ENCODE results near the gene GABRB2.
"Not testable (repeated sequence)": the region's sequence is repeated elsewhere in the genome, so short reads cannot be mapped to it uniquely, and the experiment has no call there.

Gene GABRB2

DNA sequence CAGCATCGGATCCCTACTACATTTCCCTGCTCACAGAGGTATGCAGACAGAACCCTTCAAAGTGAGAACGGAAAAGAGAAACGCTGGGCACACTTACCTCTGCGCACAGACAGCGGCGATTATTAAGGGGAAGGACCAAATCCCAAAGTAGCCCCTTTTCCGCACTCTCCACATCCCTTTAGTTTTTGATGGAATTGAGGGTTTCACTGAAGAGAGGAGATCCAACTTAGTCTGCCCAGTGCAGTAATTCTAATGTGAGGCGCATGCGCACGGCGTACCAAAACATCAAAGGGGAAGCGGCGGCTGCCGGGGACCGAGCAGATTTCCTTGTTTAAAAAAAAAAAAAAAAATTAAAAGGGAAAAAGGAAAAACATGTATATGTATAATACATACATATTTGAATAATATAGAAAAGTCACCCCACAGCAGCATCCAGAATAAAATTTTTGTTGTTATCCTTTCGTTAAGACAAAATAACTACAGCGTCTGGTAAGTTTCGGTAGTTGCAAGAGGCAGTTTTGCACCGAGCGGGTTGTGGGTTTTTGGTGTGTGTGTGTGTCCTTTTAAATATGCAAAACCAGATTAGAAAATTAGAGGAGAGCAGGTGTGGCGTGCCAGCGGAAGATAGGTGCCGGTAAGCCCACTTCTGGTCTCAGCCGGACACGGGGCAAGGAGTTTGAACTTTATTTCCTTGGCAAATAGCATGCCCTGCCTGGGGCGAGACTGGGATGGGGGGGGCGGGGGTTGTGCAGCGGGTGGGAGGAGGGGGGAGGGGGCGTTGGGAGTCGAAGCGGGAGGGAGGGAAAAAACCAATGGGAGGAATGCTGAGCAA lies at the start of gene GABRB2:
TSS of gene GABRB2 (minus strand) at position 256 of the 832 bp plus-strand sequence. CDS start at position 174, 82 bp downstream.
- peak; percentile 73 for DNase-seq (ENCODE audit: low spot score)

DNA sequence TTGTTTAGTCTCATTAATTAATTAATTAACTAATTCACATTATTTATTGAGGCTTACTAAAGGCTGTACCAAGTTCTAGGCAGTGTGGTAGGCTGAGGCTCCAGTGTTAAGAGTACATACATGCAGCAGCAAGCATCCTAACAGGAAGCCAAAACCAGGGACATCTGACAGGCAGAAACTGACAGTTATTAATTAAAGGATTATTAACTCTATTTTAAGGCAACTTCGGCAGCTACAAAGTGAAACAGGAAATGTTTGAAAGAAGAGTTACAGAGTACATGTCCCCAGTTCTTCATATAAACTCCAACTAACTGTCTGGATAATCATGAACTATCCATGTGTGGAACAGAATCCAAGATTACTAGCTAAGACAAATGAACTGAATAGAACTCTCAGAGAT lies 39.3 kb upstream of the GABRB2 start:
- DNase-seq (ENCODE audit: low spot score), result no peak

DNA sequence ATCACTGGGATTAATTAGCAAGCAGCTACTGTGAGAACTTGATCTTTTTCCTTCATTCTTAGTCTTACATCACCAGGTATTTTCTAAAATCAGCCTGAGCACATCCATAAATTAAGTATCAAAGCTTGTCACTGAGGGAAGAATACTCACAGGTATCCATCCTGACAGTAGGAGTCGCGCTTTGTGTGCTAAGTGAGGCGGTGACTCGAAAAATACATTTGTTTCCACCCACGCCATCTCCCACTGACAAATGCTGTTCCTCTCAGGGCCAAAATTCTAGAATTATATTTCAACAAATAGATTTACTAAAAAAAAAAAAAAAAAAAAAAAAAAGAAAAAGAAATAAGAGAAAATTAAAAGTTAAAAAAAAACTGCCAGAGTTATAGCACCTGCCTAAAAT lies 34.1 kb upstream of the GABRB2 start:
- DNase-seq (ENCODE audit: low spot score), result no peak

DNA sequence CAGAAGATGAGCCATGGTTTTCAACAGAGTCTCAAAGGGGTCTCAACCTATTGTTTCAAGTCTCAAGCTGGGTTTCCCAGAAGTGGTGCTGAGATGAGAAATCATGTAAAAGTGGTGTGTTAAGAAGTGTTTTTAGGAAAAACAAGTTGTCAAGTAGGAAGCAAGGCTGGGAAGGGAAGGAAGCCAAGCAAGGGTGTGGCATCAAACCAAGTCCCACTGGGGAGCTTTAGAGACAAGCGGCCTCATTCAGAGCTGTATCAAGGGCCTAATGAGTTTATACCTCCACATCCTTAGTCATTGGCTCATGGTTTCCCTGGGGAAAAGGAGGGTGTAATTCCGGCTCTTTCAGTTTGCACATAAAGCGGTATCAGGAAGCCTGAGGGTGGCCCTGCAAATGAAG lies 26.4 kb upstream of the GABRB2 start:
- DNase-seq (ENCODE audit: low spot score), result no peak

DNA sequence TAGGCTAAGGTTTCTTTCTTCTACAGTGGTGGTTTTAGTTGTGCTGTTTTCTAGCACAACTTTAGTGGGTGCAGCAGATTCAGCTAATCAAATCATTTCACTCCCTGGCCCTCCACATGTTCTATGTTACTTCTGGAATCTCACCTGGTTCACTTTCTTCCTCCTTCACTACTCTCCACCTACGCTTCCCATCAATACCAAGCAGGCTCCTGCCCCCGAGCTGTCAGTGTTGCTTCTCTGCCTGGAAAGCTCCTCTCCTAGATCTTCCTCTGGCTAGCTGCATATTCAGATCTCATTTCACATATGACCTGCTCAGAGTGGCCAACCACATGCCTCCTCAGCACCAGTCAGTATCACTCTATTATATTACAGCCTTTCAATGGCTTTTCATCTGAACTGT lies 19.6 kb upstream of the GABRB2 start:
- no peak for DNase-seq (ENCODE audit: low spot score)

DNA sequence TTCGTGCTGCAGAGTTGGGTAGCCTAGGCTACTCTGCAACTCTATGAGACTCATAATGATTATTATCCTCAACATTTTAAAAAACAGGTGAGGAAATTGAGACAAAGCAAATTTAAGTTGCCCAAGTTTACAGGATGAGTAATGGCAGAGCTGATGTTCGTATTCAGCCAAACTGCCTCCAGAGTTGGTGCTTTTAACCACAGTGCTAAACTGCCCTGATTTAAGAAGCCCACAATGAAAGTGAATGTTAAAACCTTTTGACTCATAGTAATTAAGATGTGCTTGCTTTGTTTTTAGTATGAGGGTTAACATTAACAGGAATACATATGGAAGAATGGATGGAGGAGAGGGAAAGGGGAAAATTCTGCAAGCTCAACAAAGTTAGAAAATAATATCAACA lies 15.9 kb upstream of the GABRB2 start:
- DNase-seq (ENCODE audit: low spot score), result no peak

DNA sequence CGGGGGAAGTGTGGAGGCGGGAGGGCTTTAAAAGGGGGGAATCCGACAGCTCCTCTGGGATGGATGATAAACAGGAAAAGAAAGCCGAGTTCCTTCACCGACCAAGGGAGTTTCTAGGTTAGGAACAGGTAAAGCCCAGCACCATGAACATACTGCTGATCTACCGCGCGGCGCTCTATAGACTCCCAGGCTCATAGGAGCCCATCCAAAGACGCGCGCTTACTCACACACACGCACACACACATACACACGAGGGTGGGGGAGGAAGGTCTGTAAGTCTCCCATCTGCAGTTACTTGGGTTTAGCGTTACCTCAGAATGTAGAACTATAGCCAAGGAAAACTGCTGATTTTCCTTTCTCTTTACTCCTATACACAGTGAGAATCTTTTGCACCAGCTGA lies 2.6 kb upstream of the GABRB2 start:
- DNase-seq (ENCODE audit: low spot score), result no peak

DNA sequence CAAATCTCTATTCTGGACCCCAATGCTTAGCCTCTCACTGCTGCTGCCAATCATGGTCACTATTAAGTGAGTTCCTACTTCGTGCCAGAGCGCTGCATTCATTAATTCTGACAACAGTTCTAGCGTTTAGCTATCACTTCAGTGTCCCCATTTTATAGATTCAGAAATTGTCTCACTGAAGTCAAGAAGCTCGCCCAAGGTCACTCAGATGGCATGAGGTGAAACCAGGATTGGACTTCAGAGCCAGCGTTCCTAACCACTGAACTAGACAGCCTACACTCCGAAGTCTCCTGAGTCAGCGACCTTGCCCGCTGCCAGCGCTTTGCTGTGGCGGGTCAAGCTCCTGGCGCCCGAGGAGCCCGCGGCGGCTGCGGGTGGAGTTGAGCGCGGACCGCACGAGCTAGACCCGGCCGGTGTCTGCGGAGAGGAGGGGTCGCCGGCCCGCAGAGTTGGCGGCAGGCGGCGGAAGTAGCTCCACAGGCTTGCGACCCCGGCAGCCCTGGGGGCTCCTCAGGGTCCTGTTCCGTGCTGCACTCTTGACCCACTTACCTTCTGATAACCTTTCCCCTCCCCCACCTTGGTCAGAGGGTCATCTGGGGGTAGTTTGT lies 2.1 kb upstream of the GABRB2 start:
- peak; percentile 4 for DNase-seq (ENCODE audit: low spot score)

DNA sequence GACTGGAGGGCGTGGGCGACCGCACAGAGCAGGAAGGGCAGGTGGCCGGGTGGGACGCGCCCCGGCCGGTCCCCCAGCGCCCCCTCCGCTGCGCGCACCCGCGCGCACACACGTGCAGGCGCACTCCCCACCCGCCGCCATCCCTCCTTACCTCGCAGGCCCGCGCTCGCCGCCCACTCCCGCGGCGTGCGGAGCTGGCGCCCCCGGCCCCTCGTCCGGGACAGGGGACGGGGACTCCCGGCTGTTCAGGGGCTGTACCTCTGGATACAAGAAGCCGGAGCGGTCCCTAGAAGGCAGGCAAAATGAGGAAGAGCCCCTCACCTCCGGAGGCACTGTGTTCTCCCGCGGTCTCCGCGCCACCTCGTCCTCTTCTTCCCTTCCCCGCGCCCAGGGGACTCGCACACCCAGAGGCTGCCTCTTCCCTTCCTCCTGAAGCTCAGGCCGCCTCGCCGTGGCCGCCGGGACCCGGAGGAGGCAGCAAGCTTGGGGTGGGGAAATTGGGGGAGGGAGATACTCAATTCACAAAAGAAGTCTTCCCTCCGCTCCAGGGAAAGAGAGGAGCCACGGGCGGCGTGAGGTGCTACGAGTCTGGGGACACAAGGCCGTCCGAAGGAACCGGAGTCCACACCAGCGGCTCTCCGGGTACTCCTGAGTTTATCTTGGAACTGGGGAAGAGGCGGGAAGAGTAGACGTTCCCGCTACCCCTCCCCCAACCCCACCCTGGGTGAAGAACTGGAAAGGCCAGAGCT lies 1.4 kb upstream of the GABRB2 start:
- peak; percentile 24 for DNase-seq (ENCODE audit: low spot score)

DNA sequence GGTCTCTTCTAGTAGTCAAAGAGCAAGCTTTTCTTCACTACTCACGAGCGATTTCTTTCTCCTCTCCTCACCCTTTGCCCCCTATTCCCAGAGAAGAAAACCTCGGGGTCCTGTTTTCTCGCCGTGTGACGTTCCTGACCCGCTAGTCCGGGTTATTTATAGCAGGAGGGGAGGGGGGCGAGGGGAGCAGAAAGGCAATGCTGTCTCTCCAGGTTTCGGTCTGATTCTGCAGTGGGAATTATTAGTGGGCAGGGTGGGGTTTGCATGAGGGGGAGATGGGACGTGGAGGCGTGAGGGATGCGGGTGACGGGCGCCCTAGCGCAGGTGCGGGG lies 847 bp upstream of the GABRB2 start:
- peak; percentile 14 for DNase-seq (ENCODE audit: low spot score)

DNA sequence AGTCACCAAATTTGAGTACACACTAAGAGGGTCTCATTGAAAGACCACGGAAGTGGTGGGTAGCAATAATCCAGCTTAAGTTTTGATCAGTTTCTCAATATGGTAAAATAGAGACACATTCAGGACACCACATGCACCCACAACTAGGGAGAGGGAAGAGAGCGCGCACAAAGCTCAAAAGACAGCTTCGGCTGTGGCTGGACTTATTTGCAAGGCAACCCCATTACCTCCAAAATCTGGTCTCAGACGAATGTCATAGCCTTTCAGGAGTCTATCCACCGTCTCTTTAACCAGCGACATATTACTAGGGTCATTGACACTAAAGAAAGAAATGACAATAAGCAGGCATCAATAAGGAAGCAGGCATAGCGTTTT lies 443 bp downstream of the GABRB2 start:
- DNase-seq (ENCODE audit: low spot score), result peak; percentile 2

DNA sequence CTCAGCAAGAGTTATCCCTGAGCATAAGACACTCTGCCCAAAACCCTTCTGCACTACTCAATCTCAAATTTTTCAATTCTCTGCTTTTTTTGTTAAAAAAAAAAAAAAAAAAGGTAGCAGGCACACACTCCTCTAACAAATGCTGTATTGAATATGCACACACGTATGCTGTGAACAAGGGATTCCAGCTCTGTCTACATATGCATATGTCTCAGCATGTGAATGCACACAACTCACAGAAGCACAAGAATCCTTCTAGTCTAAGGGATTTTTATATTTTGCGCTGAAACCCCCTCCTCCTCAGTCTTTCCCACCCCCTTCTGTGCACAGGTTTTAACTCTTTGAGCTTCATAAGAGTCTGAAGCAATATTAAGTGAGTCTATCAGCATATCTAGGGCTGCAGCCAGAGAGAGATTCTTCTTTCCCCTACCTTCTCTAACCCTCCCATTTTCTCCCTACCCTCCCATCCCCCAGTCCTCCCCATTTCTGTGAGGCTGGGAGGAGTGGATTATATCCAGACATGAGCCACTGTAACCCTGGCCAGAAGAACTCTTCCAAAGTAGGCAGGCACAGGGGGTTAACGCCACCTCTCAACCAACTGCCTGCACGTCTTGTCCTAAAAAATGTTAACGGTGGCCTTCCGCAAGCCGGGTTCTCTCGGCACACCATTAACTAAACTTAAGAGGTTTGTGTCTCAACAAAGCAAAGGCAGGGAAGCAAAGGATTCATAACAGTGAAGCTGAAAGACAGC lies 1.0 kb downstream of the GABRB2 start:
- no peak for DNase-seq (ENCODE audit: low spot score)

DNA sequence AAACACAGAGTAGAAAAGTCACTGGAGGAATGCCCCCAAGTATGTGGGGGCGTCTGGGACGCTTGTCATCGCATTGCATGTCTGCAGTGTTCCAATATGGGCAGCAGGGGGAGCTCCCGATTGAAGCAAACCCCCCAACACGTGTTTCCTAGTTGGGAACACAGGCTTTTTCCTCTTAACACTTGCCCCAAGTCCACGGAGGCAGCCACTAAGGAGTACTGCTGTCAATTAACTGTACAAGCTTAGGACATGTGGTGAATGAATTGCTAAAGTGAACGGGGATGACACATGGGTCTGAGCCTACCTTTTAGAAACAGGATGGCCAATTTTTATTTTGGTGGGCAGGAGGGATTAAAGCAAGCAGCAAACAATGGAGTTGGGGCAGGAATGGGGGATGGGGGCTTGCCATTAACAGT lies 2.2 kb downstream of the GABRB2 start:
- DNase-seq (ENCODE audit: low spot score), result peak; percentile 63

DNA sequence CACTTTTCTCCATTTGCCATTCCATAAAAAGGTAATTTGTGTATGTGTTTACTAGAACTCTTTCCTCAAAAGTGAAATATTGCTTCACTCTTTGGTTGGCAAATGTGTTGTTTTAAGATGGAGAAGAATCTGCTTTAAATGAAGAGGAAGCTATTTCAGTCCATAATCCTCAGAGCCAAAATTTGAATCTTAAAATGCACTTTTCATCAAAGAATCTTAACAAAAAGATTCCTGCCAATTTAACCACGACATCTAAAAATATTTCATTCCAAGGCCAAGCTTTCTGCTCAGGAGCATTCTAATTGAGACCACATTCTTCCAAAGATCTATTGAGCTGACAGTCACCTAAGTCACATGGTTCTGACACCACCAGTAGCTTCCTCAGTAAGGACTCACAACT lies 7.5 kb downstream of the GABRB2 start:
- no peak for DNase-seq (ENCODE audit: low spot score)

DNA sequence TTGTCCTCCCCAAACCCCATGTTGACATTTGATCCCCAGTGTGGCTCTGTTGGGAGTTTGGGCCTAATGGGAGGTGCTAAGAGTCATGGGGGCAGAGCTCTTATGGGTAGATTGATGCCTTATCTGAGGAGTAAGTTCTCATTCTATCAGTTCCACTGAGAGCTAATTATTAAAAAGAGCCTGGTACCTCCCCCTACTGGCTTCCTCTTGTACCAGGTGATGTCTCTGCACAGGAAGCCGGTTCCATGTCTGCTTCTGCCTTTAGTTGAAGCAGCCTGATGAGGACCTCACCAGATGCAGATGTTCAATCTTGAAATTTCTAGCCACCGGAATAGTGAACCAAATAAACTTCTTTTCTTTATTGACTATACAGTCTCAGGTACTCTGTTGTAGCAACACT lies 10.8 kb downstream of the GABRB2 start:
- DNase-seq (ENCODE audit: low spot score), result no peak

DNA sequence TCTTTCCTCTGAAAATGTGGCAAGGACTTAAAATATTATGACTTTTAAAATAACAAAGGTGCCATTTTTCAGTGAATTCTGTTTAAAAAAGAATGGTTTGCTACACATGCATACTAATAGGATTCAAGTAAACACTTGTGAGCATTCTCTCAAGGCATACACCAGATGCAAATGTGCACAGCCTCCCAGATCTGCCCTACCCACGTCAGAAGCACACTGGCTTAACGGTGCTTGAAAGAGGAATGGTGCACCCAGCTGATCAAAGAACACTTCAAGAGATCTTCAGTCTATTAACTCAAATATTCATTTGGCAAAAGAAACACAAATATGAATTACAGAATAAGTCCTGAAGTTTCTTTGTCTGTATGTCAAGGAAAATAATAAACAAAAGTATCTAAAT lies 15.8 kb downstream of the GABRB2 start:
- no peak for DNase-seq (ENCODE audit: low spot score)

DNA sequence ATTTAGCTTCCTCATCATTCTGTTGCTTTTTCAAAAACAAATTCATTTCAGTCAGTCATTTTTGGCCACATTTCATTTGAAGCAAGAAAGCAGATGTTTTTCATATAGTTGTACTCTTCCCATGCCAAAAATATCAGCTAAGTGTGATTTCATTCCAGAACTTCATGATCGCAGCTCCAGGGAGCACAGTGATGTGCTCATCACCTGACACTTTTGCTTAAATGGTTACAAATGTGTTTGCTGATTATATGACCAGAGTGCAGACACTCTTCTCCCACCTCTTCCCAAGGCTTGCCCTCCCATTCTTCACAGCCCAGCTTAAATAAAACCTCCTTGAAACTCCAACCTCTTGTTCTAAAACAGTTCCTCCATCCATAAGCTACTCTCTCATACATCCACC lies 32.6 kb downstream of the GABRB2 start:
- no peak for DNase-seq (ENCODE audit: low spot score)

DNA sequence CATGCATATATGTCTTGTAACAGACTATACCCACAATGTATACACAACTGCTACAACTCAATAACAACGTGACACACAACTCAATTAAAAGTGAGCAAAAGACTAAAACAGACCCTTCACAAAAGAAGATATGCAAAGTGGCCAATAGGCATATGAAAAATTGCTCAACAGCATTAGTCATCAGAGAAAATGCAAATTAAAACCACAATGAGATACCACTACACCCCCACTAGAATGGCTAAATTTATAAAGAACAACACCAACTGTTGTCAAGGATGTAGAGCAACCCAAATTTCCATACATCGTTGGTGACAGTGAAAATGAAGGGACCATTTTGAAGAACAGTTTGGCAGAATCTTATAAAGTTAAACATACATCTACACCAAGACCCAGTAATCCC lies 38.9 kb downstream of the GABRB2 start:
- DNase-seq (ENCODE audit: low spot score), result no peak

DNA sequence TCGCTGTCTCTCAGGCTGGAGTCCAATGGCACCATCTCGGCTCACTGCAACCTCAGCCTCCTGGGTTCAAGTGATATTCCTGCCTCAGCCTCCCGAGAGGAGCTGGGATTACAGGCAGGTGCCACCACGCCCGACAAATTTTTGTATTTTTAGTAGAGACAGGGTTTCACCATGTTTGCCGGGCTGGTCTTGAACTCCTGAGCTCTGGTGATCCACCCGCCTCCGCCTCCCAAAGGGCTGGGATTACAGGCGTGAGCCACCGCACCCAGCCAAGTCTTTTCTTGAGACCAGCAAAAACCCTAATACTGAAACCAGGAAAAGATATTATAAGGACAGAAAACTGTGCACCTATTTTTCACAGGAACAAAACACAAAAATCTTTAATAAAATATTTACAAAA lies 41.4 kb downstream of the GABRB2 start:
- not testable (repeated sequence) for DNase-seq (ENCODE audit: low spot score)

DNA sequence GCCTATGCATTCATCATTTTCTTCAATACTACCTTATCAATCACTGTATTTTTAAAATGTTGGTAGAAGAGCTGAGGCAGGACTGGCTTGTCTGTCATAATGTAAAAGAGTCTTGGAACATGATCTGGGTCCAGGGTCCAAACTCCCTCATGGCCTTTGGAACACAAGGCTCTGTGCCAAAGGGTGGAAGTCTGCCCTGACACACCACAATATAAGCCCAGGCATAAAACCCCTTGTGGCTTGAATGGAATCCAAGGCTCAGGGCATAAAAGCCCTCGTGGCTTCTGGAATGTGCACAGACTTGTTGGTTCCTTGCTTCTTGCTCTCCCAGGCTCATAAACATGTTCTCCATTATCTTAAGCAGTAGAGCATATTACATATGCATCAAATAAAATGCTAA lies 48.0 kb downstream of the GABRB2 start:
- no peak for DNase-seq (ENCODE audit: low spot score)

DNA sequence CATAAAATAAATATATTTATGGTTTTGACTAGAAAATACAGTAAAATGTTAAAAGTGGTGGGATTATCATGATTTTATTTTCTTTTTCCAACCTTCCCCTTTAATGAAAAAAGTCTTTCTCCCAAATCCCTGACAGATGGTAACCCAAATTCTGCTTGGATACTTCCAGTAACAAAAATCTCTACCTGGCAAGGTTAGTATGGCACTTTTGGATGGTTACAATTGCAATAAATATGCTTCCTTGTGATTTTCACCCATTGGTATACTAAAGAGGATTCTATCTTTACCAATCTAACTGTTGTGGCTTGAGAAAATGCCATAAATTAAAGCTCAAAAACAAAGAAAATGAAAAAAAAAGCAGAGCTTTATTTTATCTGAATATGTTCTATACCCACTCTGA lies 62.8 kb downstream of the GABRB2 start:
- DNase-seq (ENCODE audit: low spot score), result no peak

DNA sequence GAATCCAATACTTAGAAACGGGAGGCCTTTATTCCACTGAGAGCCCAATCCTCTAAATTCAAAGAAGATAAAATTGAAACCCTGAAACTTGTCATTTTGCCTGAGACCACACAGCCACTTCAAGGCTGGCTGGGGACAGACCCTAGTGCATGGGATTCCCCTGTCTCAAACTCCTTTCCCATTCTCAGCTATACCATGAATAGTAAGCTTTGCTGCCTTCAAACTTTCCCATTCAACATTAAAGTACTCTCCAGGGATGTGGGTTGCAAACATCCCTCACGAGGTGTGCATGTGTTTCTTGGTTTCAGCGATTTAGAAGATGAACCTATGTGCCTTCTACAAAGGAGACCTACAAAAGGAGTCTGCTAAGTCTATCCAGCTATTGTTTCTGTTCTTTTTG lies 64.6 kb downstream of the GABRB2 start:
- no peak for DNase-seq (ENCODE audit: low spot score)

Data from GM03348 (cell line).